WTC11 (cell line): Measurements from ENCODE around the gene DLGAP3.

Source experiments
- ATF1 ChIP-seq: sonication (generic); formaldehyde crosslinking; IDR thresholded peaks from 2 replicates; pipeline ENCODE4 v1.8.1; 2023; ENCODE audit warnings: mild to moderate bottlenecking, moderate library complexity, missing genetic modification reagents
- IRF1 ChIP-seq: sonication (generic); formaldehyde crosslinking; IDR thresholded peaks from 2 replicates; pipeline ENCODE4 v1.8.0; 2023; ENCODE audit warnings: missing genetic modification reagents
- NFYB ChIP-seq: sonication (generic); formaldehyde crosslinking; conservative IDR thresholded peaks from 2 replicates; pipeline ENCODE4 v1.8.0; 2022; ENCODE audit warnings: low read depth, missing genetic modification reagents
- SP1 ChIP-seq: sonication (generic); formaldehyde crosslinking; conservative IDR thresholded peaks from 2 replicates; pipeline ENCODE4 v1.8.1; 2022; ENCODE audit warnings: missing genetic modification reagents
- TCF7 ChIP-seq: sonication (generic); formaldehyde crosslinking; IDR thresholded peaks from 2 replicates; pipeline ENCODE4 v1.8.0; 2022; ENCODE audit warnings: mild to moderate bottlenecking, low read depth, missing genetic modification reagents, moderate library complexity
- TEAD4 ChIP-seq: sonication (generic); formaldehyde crosslinking; IDR thresholded peaks from 2 replicates; pipeline ENCODE4 v1.8.0; 2022; ENCODE audit warnings: mild to moderate bottlenecking, missing genetic modification reagents
- ZNF121 ChIP-seq: sonication (generic); formaldehyde crosslinking; IDR thresholded peaks from 2 replicates; pipeline ENCODE4 v1.8.0; 2023; ENCODE audit warnings: missing genetic modification reagents
- ZNF263 ChIP-seq: sonication (generic); formaldehyde crosslinking; IDR thresholded peaks from 2 replicates; pipeline ENCODE4 v1.8.1; 2022; ENCODE audit warnings: low read depth, mild to moderate bottlenecking, moderate library complexity, missing genetic modification reagents
- ZNF512 ChIP-seq: sonication (generic); formaldehyde crosslinking; IDR thresholded peaks from 2 replicates; pipeline ENCODE4 v1.8.1; 2022; ENCODE audit warnings: missing genetic modification reagents, borderline replicate concordance
- TF ChIP-seq, protein P1 (sequence below): fragments of 200-600 bp; IDR thresholded peaks from 2 replicates; pipeline ENCODE4 v1.8.0; 2022; ENCODE audit warnings: antibody characterized with exemption
- TF ChIP-seq, protein P2 (sequence below): sonication (generic); formaldehyde crosslinking; conservative IDR thresholded peaks from 2 replicates; pipeline ENCODE4 v1.8.1; 2022; ENCODE audit warnings: mild to moderate bottlenecking, missing genetic modification reagents

DNA sequence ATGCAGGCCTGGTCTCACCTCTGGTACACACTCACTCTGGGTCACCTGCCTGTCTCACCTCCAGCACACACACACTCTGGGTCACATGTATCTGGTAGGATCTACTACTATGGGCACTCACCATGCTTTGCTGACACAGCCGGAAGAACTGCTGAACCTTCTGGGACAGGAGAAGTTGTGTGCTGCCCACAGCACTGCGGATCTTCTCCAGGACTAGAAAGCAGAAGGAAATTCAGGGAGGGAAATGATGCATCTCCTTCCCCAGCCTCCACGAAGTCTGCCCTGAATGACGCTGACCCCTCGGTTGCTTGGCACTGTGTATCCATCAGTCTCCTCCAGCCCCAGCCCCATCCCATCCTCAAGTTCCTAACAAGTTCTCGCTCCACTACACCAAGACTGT is 62.0 kb downstream of the DLGAP3 start:
- TF ChIP-seq, protein P1, sequence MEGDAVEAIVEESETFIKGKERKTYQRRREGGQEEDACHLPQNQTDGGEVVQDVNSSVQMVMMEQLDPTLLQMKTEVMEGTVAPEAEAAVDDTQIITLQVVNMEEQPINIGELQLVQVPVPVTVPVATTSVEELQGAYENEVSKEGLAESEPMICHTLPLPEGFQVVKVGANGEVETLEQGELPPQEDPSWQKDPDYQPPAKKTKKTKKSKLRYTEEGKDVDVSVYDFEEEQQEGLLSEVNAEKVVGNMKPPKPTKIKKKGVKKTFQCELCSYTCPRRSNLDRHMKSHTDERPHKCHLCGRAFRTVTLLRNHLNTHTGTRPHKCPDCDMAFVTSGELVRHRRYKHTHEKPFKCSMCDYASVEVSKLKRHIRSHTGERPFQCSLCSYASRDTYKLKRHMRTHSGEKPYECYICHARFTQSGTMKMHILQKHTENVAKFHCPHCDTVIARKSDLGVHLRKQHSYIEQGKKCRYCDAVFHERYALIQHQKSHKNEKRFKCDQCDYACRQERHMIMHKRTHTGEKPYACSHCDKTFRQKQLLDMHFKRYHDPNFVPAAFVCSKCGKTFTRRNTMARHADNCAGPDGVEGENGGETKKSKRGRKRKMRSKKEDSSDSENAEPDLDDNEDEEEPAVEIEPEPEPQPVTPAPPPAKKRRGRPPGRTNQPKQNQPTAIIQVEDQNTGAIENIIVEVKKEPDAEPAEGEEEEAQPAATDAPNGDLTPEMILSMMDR, result no peak
- no peak for TF ChIP-seq IRF1 (CRISPR knock-in tag)
- TF ChIP-seq, protein P2, sequence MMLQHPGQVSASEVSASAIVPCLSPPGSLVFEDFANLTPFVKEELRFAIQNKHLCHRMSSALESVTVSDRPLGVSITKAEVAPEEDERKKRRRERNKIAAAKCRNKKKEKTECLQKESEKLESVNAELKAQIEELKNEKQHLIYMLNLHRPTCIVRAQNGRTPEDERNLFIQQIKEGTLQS (CRISPR knock-in tag), result no peak
- TF ChIP-seq SP1 (CRISPR knock-in tag), result no peak
- no peak for TF ChIP-seq ATF1 (CRISPR knock-in tag)
- no peak for TF ChIP-seq ZNF512 (CRISPR knock-in tag)
- TF ChIP-seq ZNF263 (CRISPR knock-in tag), result no peak
- no peak for TF ChIP-seq NFYB
- no peak for TF ChIP-seq TEAD4 (CRISPR knock-in tag)
- TF ChIP-seq TCF7 (CRISPR knock-in tag), result no peak
- TF ChIP-seq ZNF121 (CRISPR knock-in tag), result no peak
